ENCODE results near the gene FGF4.

Gene FGF4

GRCh38 chr11:69775163-69775755 lies at the start of gene FGF4:
FGF4 (minus strand) TSS chr11:69775341; CDS start chr11:69775084, 257 bp downstream.
- DNase-seq (ENCODE audit: insufficient read length, low spot score) (no peak), FAIRE-seq (no peak)
- no peak for TF ChIP-seq POLR2A (IDR thresholded peaks at IDR 0.05; ENCODE audit: low read depth, low read length)

- no peak for DNase-seq (ENCODE audit: insufficient read length, low spot score)
- TF ChIP-seq POLR2A (IDR thresholded peaks at IDR 0.05; ENCODE audit: low read depth, low read length), result no peak
- FAIRE-seq, result no peak
These were observed 48.6 kb upstream of the FGF4 start for GRCh38 chr11:69823641-69824265.

GRCh38 chr11:69822676-69823494 lies 47.7 kb upstream of the FGF4 start:
- no peak for TF ChIP-seq POLR2A (IDR thresholded peaks at IDR 0.05; ENCODE audit: low read depth, low read length)
- DNase-seq (ENCODE audit: insufficient read length, low spot score) (no peak), FAIRE-seq (no peak)

- TF ChIP-seq POLR2A (IDR thresholded peaks at IDR 0.05; ENCODE audit: low read depth, low read length), result no peak
- no peak for FAIRE-seq
- no peak for DNase-seq (ENCODE audit: insufficient read length, low spot score)
These were observed 46.4 kb upstream of the FGF4 start for GRCh38 chr11:69821511-69822040.

- no peak for TF ChIP-seq POLR2A (IDR thresholded peaks at IDR 0.05; ENCODE audit: low read depth, low read length)
- no peak for DNase-seq (ENCODE audit: insufficient read length, low spot score)
- no peak for FAIRE-seq
These were observed 45.3 kb upstream of the FGF4 start for GRCh38 chr11:69820441-69820840.

- DNase-seq (ENCODE audit: insufficient read length, low spot score) (no peak), FAIRE-seq (no peak)
- no peak for TF ChIP-seq POLR2A (IDR thresholded peaks at IDR 0.05; ENCODE audit: low read depth, low read length)
These were observed 44.5 kb upstream of the FGF4 start for GRCh38 chr11:69819541-69820070.

- TF ChIP-seq POLR2A (IDR thresholded peaks at IDR 0.05; ENCODE audit: low read depth, low read length), result no peak
- DNase-seq (ENCODE audit: insufficient read length, low spot score) (no peak), FAIRE-seq (no peak)
These were observed 43.7 kb upstream of the FGF4 start, which contains the start of gene FGF3 for GRCh38 chr11:69818603-69819441. FGF3 (minus strand) TSS chr11:69819416; CDS start chr11:69818933, 483 bp downstream.

GRCh38 chr11:69818231-69818602 lies 43.1 kb upstream of the FGF4 start:
- no peak for TF ChIP-seq POLR2A (IDR thresholded peaks at IDR 0.05; ENCODE audit: low read depth, low read length)
- FAIRE-seq (no peak), DNase-seq (ENCODE audit: insufficient read length, low spot score) (no peak)

- DNase-seq (ENCODE audit: insufficient read length, low spot score) (no peak), FAIRE-seq (no peak)
- no peak for TF ChIP-seq POLR2A (IDR thresholded peaks at IDR 0.05; ENCODE audit: low read depth, low read length)
These were observed 42.4 kb upstream of the FGF4 start for GRCh38 chr11:69817265-69818230.

- DNase-seq (ENCODE audit: insufficient read length, low spot score) (no peak), FAIRE-seq (no peak)
- TF ChIP-seq POLR2A (IDR thresholded peaks at IDR 0.05; ENCODE audit: low read depth, low read length), result no peak
These were observed 41.5 kb upstream of the FGF4 start for GRCh38 chr11:69816671-69817070.

- FAIRE-seq (no peak), DNase-seq (ENCODE audit: insufficient read length, low spot score) (no peak)
- TF ChIP-seq POLR2A (IDR thresholded peaks at IDR 0.05; ENCODE audit: low read depth, low read length), result no peak
These were observed 40.8 kb upstream of the FGF4 start for GRCh38 chr11:69815973-69816372.

GRCh38 chr11:69814902-69815301 lies 39.8 kb upstream of the FGF4 start:
- no peak for TF ChIP-seq POLR2A (IDR thresholded peaks at IDR 0.05; ENCODE audit: low read depth, low read length)
- DNase-seq (ENCODE audit: insufficient read length, low spot score) (no peak), FAIRE-seq (no peak)
